ENCODE results near the gene GLRB. TPM values are rescaled to one million over a fixed set of nuclear protein-coding genes. Genes with fewer than 3 reads are reported as not detected.

The GLRB gene
- total RNA-seq, 1 donor from 2014 or later = 6.5 TPM

- no peaks in the 10 kb centered on the region for H3K9me3 ChIP-seq
- intact Hi-C loops (cut with DNase I) = no loop called here
- H3K4me3 ChIP-seq = no peak overlapping the region
- no peaks in the 10 kb centered on the region for H3K27me3 ChIP-seq
- DNase-seq (no peak), ATAC-seq (peak; percentile 49)
- no peaks in the 10 kb centered on the region for H3K4me1 ChIP-seq
- H3K27ac ChIP-seq = no peak overlapping the region
- TF ChIP-seq CTCF (IDR thresholded peaks at IDR 0.05) = peak; percentile 38
- no peaks in the 10 kb centered on the region for H3K36me3 ChIP-seq
Observed at GRCh38 chr4:157128395-157128794, 52.4 kb downstream of the GLRB start.

DNA sequence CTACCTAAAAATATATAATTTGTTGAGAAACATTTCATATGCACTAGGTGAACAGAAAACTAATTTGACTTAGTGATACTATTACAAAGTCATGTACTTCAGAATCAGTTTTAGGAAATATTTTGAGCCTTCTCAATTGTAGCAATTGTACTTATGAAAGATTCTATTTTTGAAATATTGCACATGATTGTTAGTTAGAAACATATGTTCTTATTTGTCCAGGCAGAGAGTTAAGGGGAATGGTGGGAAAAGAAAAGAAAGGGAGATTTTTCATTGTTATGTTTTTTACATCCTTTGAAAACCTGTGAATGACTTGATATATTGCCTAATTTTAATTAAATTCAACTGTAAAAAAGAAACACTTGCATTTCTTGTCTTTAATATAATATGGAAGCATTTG is 66.0 kb downstream of the GLRB start:
- no peak for TF ChIP-seq CTCF (IDR thresholded peaks at IDR 0.05)
- Histone ChIP-seq H3K9me3 (no peaks in the 10 kb centered on the region), H3K4me1 (no peaks in the 10 kb centered on the region), H3K27ac (no peak overlapping the region), H3K4me3 (no peak overlapping the region), H3K27me3 (no peaks in the 10 kb centered on the region), H3K36me3 (no peaks in the 10 kb centered on the region)
- intact Hi-C loops (cut with DNase I) = no loop called here
- no peak for ATAC-seq
- no peak for DNase-seq

- intact Hi-C loops (cut with DNase I) = no loop called here
- Histone ChIP-seq H3K4me1 (no peaks in the 10 kb centered on the region), H3K36me3 (no peaks in the 10 kb centered on the region), H3K27ac (no peak overlapping the region), H3K9me3 (no peaks in the 10 kb centered on the region), H3K4me3 (no peak overlapping the region), H3K27me3 (no peaks in the 10 kb centered on the region)
- DNase-seq (no peak), ATAC-seq (no peak)
- TF ChIP-seq CTCF (IDR thresholded peaks at IDR 0.05) = no peak
Observed at GRCh38 chr4:157143369-157143768, 67.4 kb downstream of the GLRB start.

GRCh38 chr4:157151711-157152110 is 75.8 kb downstream of the GLRB start:
- ATAC-seq = no peak
- Histone ChIP-seq H3K27me3 (no peaks in the 10 kb centered on the region), H3K4me1 (no peaks in the 10 kb centered on the region), H3K27ac (no peak overlapping the region), H3K9me3 (no peaks in the 10 kb centered on the region), H3K4me3 (no peak overlapping the region), H3K36me3 (no peaks in the 10 kb centered on the region)
- no peak for DNase-seq
- intact Hi-C loops (cut with DNase I) = no loop called here
- TF ChIP-seq CTCF (IDR thresholded peaks at IDR 0.05) = no peak

DNA sequence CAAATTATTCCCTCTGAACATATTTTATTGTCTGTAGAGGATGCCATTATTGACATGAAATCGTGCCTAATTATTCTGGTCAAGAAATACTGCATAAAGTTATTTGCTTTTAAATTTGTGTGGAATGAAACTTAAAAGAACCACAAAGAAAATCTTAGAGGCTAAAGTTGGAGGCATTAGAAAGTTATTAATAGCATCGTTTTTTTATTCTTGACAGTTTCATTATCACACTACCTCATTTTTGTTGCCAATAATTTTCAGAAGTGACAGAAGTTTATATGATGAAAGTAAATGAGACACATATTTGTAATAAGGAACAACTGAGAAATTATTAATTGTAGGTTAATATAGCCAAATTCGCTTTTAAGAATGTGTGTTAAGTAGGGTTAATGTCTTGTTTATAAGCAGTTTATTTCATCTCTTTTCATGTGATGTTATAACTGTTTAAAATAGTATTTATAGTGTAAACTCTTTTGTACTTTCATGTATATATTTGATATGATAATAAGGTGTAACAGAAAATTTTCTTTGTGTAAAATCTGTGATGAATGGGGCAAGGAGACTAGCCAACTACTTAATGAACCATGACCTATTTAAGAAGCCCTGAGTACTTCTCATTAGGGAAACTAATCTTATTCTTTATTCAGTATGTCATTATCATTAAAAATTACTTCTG is 90.1 kb downstream of the GLRB start:
- Histone ChIP-seq H3K27ac (no peak overlapping the region), H3K4me3 (no peak overlapping the region), H3K27me3 (no peaks in the 10 kb centered on the region), H3K36me3 (no peaks in the 10 kb centered on the region), H3K9me3 (no peaks in the 10 kb centered on the region), H3K4me1 (no peaks in the 10 kb centered on the region)
- no peak for TF ChIP-seq CTCF (IDR thresholded peaks at IDR 0.05)
- intact Hi-C loops (cut with DNase I) = no loop called here
- ATAC-seq = no peak
- DNase-seq = no peak

- Histone ChIP-seq H3K27me3 (no peaks in the 10 kb centered on the region), H3K9me3 (no peaks in the 10 kb centered on the region), H3K36me3 (no peaks in the 10 kb centered on the region), H3K4me1 (no peaks in the 10 kb centered on the region), H3K4me3 (no peak overlapping the region), H3K27ac (no peak overlapping the region)
- no peak for ATAC-seq
- TF ChIP-seq CTCF (IDR thresholded peaks at IDR 0.05) = no peak
- intact Hi-C loops (cut with DNase I) = no loop called here
- no peak for DNase-seq
Observed at GRCh38 chr4:157170321-157170720, 94.4 kb downstream of the GLRB start.
